ENCODE data around the gene FUT8. TPM values are rescaled to one million over a fixed set of nuclear protein-coding genes. Genes with fewer than 3 reads are reported as not detected.

FUT8 gene
- polyA plus RNA-seq, 1 of the 3 experiments (the other 2 are of a cell fraction), result 31.7 TPM

DNA sequence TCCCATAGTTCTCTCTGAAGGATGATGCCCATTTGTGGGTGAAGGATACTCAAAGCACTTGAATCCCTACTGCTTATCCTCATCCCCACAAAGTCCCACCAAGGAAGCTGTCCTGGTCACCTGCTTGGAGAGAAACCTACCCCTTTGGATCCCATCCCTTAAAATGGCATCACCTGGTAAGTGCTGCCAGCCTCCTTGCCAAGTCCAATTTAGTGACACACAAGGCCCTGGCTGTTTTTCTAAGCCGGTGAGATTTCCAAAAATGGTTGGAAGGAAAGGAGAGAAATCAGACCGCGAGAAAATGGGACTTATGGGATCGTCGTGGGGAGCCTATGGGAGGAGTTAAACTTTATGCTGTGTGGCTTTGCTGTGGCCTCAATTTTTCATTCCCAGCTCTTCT is 358.2 kb downstream of the FUT8 start:
- TF ChIP-seq TCF12 (IDR thresholded peaks at IDR 0.05) (no peak), POLR2AphosphoS5 (IDR thresholded peaks at IDR 0.05; ENCODE audit: low read depth, low read length) (no peak), TAF1 (IDR thresholded peaks at IDR 0.05; ENCODE audit: borderline replicate concordance, low read depth, low read length) (no peak), REST (IDR thresholded peaks at IDR 0.05; ENCODE audit: low read depth, low read length) (no peak), NFIC (IDR thresholded peaks at IDR 0.05; ENCODE audit: borderline replicate concordance) (no peak), FOXM1 (IDR thresholded peaks at IDR 0.05; ENCODE audit: low read depth) (no peak), RXRA (IDR thresholded peaks at IDR 0.05; ENCODE audit: borderline replicate concordance, low read depth) (no peak), ELF1 (IDR thresholded peaks at IDR 0.05) (no peak), PBX3 (IDR thresholded peaks at IDR 0.05) (no peak), EZH2phosphoT487 (IDR thresholded peaks at IDR 0.05; ENCODE audit: borderline replicate concordance, low read depth) (no peak), SIN3A (IDR thresholded peaks at IDR 0.05; ENCODE audit: borderline replicate concordance, low read depth, low read length) (no peak), USF1 (IDR thresholded peaks at IDR 0.05; ENCODE audit: borderline replicate concordance, low read depth) (no peak)
- TF ChIP-seq, protein P1, sequence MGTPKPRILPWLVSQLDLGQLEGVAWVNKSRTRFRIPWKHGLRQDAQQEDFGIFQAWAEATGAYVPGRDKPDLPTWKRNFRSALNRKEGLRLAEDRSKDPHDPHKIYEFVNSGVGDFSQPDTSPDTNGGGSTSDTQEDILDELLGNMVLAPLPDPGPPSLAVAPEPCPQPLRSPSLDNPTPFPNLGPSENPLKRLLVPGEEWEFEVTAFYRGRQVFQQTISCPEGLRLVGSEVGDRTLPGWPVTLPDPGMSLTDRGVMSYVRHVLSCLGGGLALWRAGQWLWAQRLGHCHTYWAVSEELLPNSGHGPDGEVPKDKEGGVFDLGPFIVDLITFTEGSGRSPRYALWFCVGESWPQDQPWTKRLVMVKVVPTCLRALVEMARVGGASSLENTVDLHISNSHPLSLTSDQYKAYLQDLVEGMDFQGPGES (IDR thresholded peaks at IDR 0.05; ENCODE audit: low read depth, low read length), result no peak
- TF ChIP-seq, protein P2, sequence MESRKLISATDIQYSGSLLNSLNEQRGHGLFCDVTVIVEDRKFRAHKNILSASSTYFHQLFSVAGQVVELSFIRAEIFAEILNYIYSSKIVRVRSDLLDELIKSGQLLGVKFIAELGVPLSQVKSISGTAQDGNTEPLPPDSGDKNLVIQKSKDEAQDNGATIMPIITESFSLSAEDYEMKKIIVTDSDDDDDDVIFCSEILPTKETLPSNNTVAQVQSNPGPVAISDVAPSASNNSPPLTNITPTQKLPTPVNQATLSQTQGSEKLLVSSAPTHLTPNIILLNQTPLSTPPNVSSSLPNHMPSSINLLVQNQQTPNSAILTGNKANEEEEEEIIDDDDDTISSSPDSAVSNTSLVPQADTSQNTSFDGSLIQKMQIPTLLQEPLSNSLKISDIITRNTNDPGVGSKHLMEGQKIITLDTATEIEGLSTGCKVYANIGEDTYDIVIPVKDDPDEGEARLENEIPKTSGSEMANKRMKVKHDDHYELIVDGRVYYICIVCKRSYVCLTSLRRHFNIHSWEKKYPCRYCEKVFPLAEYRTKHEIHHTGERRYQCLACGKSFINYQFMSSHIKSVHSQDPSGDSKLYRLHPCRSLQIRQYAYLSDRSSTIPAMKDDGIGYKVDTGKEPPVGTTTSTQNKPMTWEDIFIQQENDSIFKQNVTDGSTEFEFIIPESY (IDR thresholded peaks at IDR 0.05; ENCODE audit: borderline replicate concordance, low read depth), result no peak
- CTCF ChIA-PET, result interaction anchor here (1.6 kb wide), 1 partner anchor 54 kb away, joined by 7 read pairs; no protein-coding TSS in a partner anchor

More for the DNA sequence above, 358.2 kb downstream of the FUT8 start:
- POLR2A ChIA-PET, result no interaction called here
- Histone ChIP-seq H3K79me2 (ENCODE audit: insufficient read depth) (no peaks in the 10 kb centered on the region), H3K9ac (no peak overlapping the region), H3K27ac (ENCODE audit: low read depth in 2 of 2, low read length in 1 of 2) (no peak overlapping the region), H3K4me1 (ENCODE audit: control insufficient read depth in 1 of 2, insufficient read depth in 2 of 2, low read depth in 1 of 2, low read length in 1 of 2) (no peaks in the 10 kb centered on the region), H3K9me2 (no peaks in the 10 kb centered on the region), H3K36me3 (replicated peaks in 1 of 2; ENCODE audit: control insufficient read depth in 1 of 2, insufficient read depth in 2 of 2, low read length in 1 of 2) (no peaks in the 10 kb centered on the region), H2AFZ (ENCODE audit: low read depth) (no peak overlapping the region), H4K20me1 (ENCODE audit: insufficient read depth) (no peaks in the 10 kb centered on the region), H3F3A (replicated peaks; ENCODE audit: insufficient read depth) (no peaks in the 10 kb centered on the region), H3K9me3 (no peaks in the 10 kb centered on the region), H3K4me3 (ENCODE audit: low read depth in 2 of 2, low read length in 1 of 2) (no peak overlapping the region), H3K4me2 (no peak overlapping the region), H3K27me3 (ENCODE audit: insufficient read depth) (no peaks in the 10 kb centered on the region)
- 78% methylated on average over 5 of the region's 5 CpGs for WGBS (ENCODE audit: low lambda C conversion rate)
- DNase-seq, result no peak
